Measurements from ENCODE around the gene SMG7.

- TF ChIP-seq GATA2 (IDR thresholded peaks at IDR 0.05; ENCODE audit: low read depth, low read length) (no peak), GATA3 (IDR thresholded peaks at IDR 0.05; ENCODE audit: low read depth, low read length) (no peak)
Observed at GRCh38 chr1:183512450-183512849, 40.2 kb downstream of the SMG7 start.
